Testis (tissue), 3 donors: ENCODE results near the gene KCND1. TPM values are rescaled to one million over a fixed set of nuclear protein-coding genes. Genes with fewer than 3 reads are reported as not detected.

Experiments
- DNase-seq: peaks from one replicate; pipeline ENCODE4 v3.0.0-alpha.2; 2019
- H3K27ac ChIP-seq, 2 donors: fragments of 200-600 bp; sonication (generic); one replicate each; pipeline ENCODE4 v1.5.1; 2019
- H3K27me3 ChIP-seq: fragments of 200-600 bp; sonication (generic); one replicate; pipeline ENCODE4 v1.5.1; 2019
- H3K36me3 ChIP-seq: fragments of 200-600 bp; sonication (generic); one replicate; pipeline ENCODE4 v1.5.1; 2017; ENCODE audit warnings: low read depth; ENCODE audit errors: missing control alignments
- H3K4me1 ChIP-seq: fragments of 200-600 bp; sonication (generic); one replicate; pipeline ENCODE4 v1.5.1; 2019
- H3K4me3 ChIP-seq, 2 donors: fragments of 200-600 bp; sonication (generic); one replicate each; pipeline ENCODE4 v1.5.1; 2017 to 2019
- H3K9me3 ChIP-seq: fragments of 200-600 bp; sonication (generic); one replicate; pipeline ENCODE4 v1.5.1; 2017
- POLR2A ChIP-seq: fragments of 450-650 bp; IDR thresholded peaks from one replicate; pipeline ENCODE4 v1.6.1; 2017; ENCODE audit warnings: antibody characterized with exemption, mild to moderate bottlenecking, moderate library complexity
- WGBS, 2 donors: methylation state at CpG; one replicate each; pipeline ENCODE4 v1.1.5; 2018; 5-methylcytosine and 5-hydroxymethylcytosine counted together
- intact Hi-C: fragments of 100-400 bp; cut with DNase I; formaldehyde crosslinking; loops from one replicate; pipeline ENCODE4 v1.15.1; 2023; ENCODE audit warnings: low total_unique reads
- polyA plus RNA-seq: library from polyadenylated mRNA; stranded (reverse); fragments of 350-450 nt; fragmentation: Illumina TruSeq; extraction: RNeasy Lipid Tissue Mini Kit (QIAGEN cat#74804); gene quantifications from one replicate; pipeline ENCODE4 v1.2.3, GENCODE V29; 2014; ENCODE audit warnings: low read depth, low replicate concordance; ENCODE audit not compliant: insufficient read depth
- total RNA-seq, 2 donors: library from RNA; depleted of rRNA; stranded (reverse); fragments of >200 nt; gene quantifications; one replicate each; pipeline ENCODE4 v1.2.3, GENCODE V29; 2016
- TF ChIP-seq, protein P1 (sequence below), 3 experiments: fragments of 450-650 bp in 2 of 3; fragments of 200-600 bp in 1 of 3; sonication (generic) in 1 of 3; IDR thresholded peaks; one replicate each; pipeline ENCODE4 v1.5.1; 2016 to 2019; ENCODE audit warnings: antibody characterized with exemption in 3 of 3, mild to moderate bottlenecking in 2 of 3, moderate library complexity in 1 of 3

KCND1 gene
- total and polyA plus RNA-seq, 3 donors from 2014 or later, result 2.3 to 3.3 (median 2.4) TPM

- TF ChIP-seq, protein P1, sequence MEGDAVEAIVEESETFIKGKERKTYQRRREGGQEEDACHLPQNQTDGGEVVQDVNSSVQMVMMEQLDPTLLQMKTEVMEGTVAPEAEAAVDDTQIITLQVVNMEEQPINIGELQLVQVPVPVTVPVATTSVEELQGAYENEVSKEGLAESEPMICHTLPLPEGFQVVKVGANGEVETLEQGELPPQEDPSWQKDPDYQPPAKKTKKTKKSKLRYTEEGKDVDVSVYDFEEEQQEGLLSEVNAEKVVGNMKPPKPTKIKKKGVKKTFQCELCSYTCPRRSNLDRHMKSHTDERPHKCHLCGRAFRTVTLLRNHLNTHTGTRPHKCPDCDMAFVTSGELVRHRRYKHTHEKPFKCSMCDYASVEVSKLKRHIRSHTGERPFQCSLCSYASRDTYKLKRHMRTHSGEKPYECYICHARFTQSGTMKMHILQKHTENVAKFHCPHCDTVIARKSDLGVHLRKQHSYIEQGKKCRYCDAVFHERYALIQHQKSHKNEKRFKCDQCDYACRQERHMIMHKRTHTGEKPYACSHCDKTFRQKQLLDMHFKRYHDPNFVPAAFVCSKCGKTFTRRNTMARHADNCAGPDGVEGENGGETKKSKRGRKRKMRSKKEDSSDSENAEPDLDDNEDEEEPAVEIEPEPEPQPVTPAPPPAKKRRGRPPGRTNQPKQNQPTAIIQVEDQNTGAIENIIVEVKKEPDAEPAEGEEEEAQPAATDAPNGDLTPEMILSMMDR (IDR thresholded peaks at IDR 0.05), result no peak
- no peak for TF ChIP-seq POLR2A
- WGBS, 2 donors, result 91 to 93% methylated on average over 4 of the region's 4 CpGs
- no peaks in the 10 kb centered on the region for H3K9me3 ChIP-seq
- H3K4me3 ChIP-seq, result no peak overlapping the region
- no peaks in the 10 kb centered on the region for H3K27me3 ChIP-seq
- intact Hi-C loops, result no loop called here
- peaks cover 4% of the 10 kb centered on the region for H3K4me1 ChIP-seq
- DNase-seq, result no peak
- no peaks in the 10 kb centered on the region for H3K36me3 ChIP-seq
- no peak overlapping the region for H3K27ac ChIP-seq
Measured at GRCh38 chrX:48998391-48998790, 26.7 kb upstream of the KCND1 start.

DNA sequence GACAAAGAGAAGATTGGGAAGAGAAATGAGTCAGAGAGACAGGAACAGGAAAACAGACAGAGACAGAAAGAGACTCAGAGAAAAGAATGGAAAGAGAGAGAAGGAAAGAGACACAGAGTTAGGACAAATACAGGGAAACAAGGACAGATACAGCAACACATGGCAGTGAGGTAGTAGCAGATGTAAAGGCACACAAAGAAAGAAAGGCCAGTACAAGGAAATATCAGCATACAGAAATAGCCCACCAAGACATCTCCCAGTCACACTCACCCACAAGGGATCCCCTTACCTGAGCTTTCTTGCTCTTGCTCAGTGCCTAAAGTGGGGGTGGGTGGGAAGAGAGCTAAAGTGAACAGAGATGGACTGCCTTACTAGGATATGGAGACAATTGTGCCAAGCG lies 26.2 kb upstream of the KCND1 start:
- Histone ChIP-seq H3K36me3 (no peaks in the 10 kb centered on the region), H3K4me3 (no peak overlapping the region), H3K27ac (no peak overlapping the region), H3K4me1 (peaks cover 4% of the 10 kb centered on the region), H3K9me3 (no peaks in the 10 kb centered on the region), H3K27me3 (no peaks in the 10 kb centered on the region)
- no peak for TF ChIP-seq POLR2A
- TF ChIP-seq, protein P1 (IDR thresholded peaks at IDR 0.05), result no peak
- WGBS, 2 donors, result 64 to 71% methylated on average over 1 of the region's 1 CpG
- no peak for DNase-seq
- intact Hi-C loops, result no loop called here

- no peaks in the 10 kb centered on the region for H3K9me3 ChIP-seq
- intact Hi-C loops, result no loop called here
- no peaks in the 10 kb centered on the region for H3K27me3 ChIP-seq
- WGBS, 2 donors, result 90 to 96% methylated on average over 3 of the region's 3 CpGs
- no peak overlapping the region for H3K27ac ChIP-seq
- DNase-seq, result no peak
- peaks cover 4% of the 10 kb centered on the region for H3K4me1 ChIP-seq
- no peak overlapping the region for H3K4me3 ChIP-seq
- TF ChIP-seq, protein P1 (IDR thresholded peaks at IDR 0.05), result no peak
- no peak for TF ChIP-seq POLR2A
- no peaks in the 10 kb centered on the region for H3K36me3 ChIP-seq
Measured at GRCh38 chrX:48997455-48997854, 25.8 kb upstream of the KCND1 start.

DNA sequence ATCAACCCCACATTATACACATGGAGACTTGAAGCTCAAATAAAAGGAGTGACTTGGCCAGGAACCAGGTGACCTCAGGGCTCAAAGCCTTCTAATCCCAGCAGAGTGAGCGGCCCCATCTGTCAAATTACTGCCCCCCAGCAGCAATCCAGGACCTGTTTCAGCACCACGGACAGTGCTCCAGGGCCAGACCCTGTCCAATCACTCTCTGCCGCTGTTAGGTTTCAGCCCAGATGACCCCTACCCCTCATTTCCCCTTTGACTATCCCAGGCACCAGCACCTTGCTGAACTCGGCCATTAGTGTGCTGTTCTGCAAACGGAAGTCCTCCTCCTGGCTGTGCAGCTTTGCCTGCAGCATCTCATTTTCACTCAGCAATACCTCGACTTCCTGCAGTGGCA lies 25.3 kb upstream of the KCND1 start:
- no peaks in the 10 kb centered on the region for H3K36me3 ChIP-seq
- H3K27me3 ChIP-seq, result no peaks in the 10 kb centered on the region
- H3K9me3 ChIP-seq, result no peaks in the 10 kb centered on the region
- TF ChIP-seq POLR2A, result no peak
- TF ChIP-seq, protein P1 (IDR thresholded peaks at IDR 0.05), result no peak
- no peak for DNase-seq
- H3K27ac ChIP-seq, result no peak overlapping the region
- intact Hi-C loops, result no loop called here
- peaks cover 4% of the 10 kb centered on the region for H3K4me1 ChIP-seq
- H3K4me3 ChIP-seq, result no peak overlapping the region
- 71 to 78% methylated on average over 6 of the region's 6 CpGs for WGBS, 2 donors

- Histone ChIP-seq H3K27me3 (no peaks in the 10 kb centered on the region), H3K4me1 (no peaks in the 10 kb centered on the region), H3K4me3 (no peak overlapping the region), H3K36me3 (no peaks in the 10 kb centered on the region), H3K9me3 (no peaks in the 10 kb centered on the region), H3K27ac (no peak overlapping the region)
- intact Hi-C loops, result no loop called here
- DNase-seq, result no peak
- TF ChIP-seq POLR2A, result no peak
- TF ChIP-seq, protein P1 (IDR thresholded peaks at IDR 0.05), result no peak
Measured at GRCh38 chrX:48992341-48992740, 20.7 kb upstream of the KCND1 start.
